Activated T-cell treated with anti-CD3 and anti-CD28 coated beads, Interleukin-2, amount 50 U/mL, for 4 hours (primary cell): ENCODE results near the gene LARGE1. TPM values are rescaled to one million over a fixed set of nuclear protein-coding genes. Genes with fewer than 3 reads are reported as not detected.
A peak's percentile ranks its signal among the peaks of the same experiment; 100 is the strongest.

Experiments used
- ATAC-seq, 2 donors: fragments of 200-7000 bp; cut with Tn5 transposase; one replicate each; pipeline ENCODE4 v1.10.0; 2021
- DNase-seq: peaks from one replicate; pipeline ENCODE4 v3.0.0-alpha.2; 2020
- H3K27me3 Mint-ChIP-seq: one replicate; pipeline ENCODE4 v1.8.0; 2021; ENCODE audit warnings: low read depth, mixed read lengths
- H3K36me3 Mint-ChIP-seq: one replicate; pipeline ENCODE4 v1.8.0; 2022; ENCODE audit warnings: mixed read lengths; ENCODE audit not compliant: insufficient read depth
- H3K4me1 Mint-ChIP-seq: one replicate; pipeline ENCODE4 v1.8.0; 2021; ENCODE audit warnings: low read depth, mixed read lengths
- H3K4me3 Mint-ChIP-seq: one replicate; pipeline ENCODE4 v1.8.0; 2021; ENCODE audit warnings: mild to moderate bottlenecking, moderate library complexity, mixed read lengths
- H3K9me3 Mint-ChIP-seq: one replicate; pipeline ENCODE4 v1.8.0; 2021; ENCODE audit warnings: mixed read lengths
- total RNA-seq, 3 donors: library from RNA; stranded (reverse); gene quantifications; one replicate each; pipeline ENCODE4 v1.2.1, GENCODE V29; 2021

LARGE1 gene
- total RNA-seq, 3 donors from 2014 or later, result 0.73 to 2.2 (median 1.0) TPM

GRCh38 chr22:33272871-33273270, 647.4 kb downstream of the LARGE1 start:
- no peaks in the 10 kb centered on the region for H3K27me3 Mint-ChIP-seq
- H3K4me1 Mint-ChIP-seq, result no peaks in the 10 kb centered on the region
- H3K9me3 Mint-ChIP-seq, result no peaks in the 10 kb centered on the region
- no peaks in the 10 kb centered on the region for H3K36me3 Mint-ChIP-seq
- H3K4me3 Mint-ChIP-seq, result no peak overlapping the region
- DNase-seq (no peak), ATAC-seq (no peak)

- Mint-ChIP-seq H3K4me3 (no peak overlapping the region), H3K9me3 (no peaks in the 10 kb centered on the region), H3K4me1 (no peaks in the 10 kb centered on the region), H3K27me3 (no peaks in the 10 kb centered on the region), H3K36me3 (no peaks in the 10 kb centered on the region)
- no peak for ATAC-seq
- DNase-seq, result no peak
These were observed 648.1 kb downstream of the LARGE1 start for GRCh38 chr22:33272180-33272579.

- Mint-ChIP-seq H3K4me1 (no peaks in the 10 kb centered on the region), H3K36me3 (no peaks in the 10 kb centered on the region), H3K27me3 (no peaks in the 10 kb centered on the region), H3K9me3 (no peaks in the 10 kb centered on the region), H3K4me3 (no peak overlapping the region)
- DNase-seq (no peak), ATAC-seq (no peak)
These were observed 648.7 kb downstream of the LARGE1 start for GRCh38 chr22:33271390-33272161.

- ATAC-seq, result no peak
- no peaks in the 10 kb centered on the region for H3K27me3 Mint-ChIP-seq
- H3K36me3 Mint-ChIP-seq, result no peaks in the 10 kb centered on the region
- no peak for DNase-seq
- no peaks in the 10 kb centered on the region for H3K9me3 Mint-ChIP-seq
- H3K4me3 Mint-ChIP-seq, result no peak overlapping the region
- H3K4me1 Mint-ChIP-seq, result no peaks in the 10 kb centered on the region
These were observed 649.7 kb downstream of the LARGE1 start for GRCh38 chr22:33270596-33270995.

- no peaks in the 10 kb centered on the region for H3K4me1 Mint-ChIP-seq
- H3K9me3 Mint-ChIP-seq, result no peaks in the 10 kb centered on the region
- no peak for DNase-seq
- no peak for ATAC-seq
- peaks cover 6% of the 10 kb centered on the region for H3K27me3 Mint-ChIP-seq
- no peaks in the 10 kb centered on the region for H3K36me3 Mint-ChIP-seq
- H3K4me3 Mint-ChIP-seq, result no peak overlapping the region
These were observed 658.6 kb downstream of the LARGE1 start for GRCh38 chr22:33261699-33262098.

- no peak for ATAC-seq
- H3K4me1 Mint-ChIP-seq, result no peaks in the 10 kb centered on the region
These were observed 659.8 kb downstream of the LARGE1 start for GRCh38 chr22:33260498-33260897.

GRCh38 chr22:33255791-33256190, 664.5 kb downstream of the LARGE1 start:
- no peaks in the 10 kb centered on the region for H3K36me3 Mint-ChIP-seq
- no peaks in the 10 kb centered on the region for H3K9me3 Mint-ChIP-seq
- no peaks in the 10 kb centered on the region for H3K4me1 Mint-ChIP-seq
- H3K27me3 Mint-ChIP-seq, result peaks cover 3% of the 10 kb centered on the region
- no peak overlapping the region for H3K4me3 Mint-ChIP-seq
- no peak for ATAC-seq
- DNase-seq, result no peak

More at GRCh38 chr22:33260498-33260897, 659.8 kb downstream of the LARGE1 start:
- peaks cover 6% of the 10 kb centered on the region for H3K27me3 Mint-ChIP-seq
- H3K9me3 Mint-ChIP-seq, result no peaks in the 10 kb centered on the region
- DNase-seq, result no peak
- no peaks in the 10 kb centered on the region for H3K36me3 Mint-ChIP-seq
- H3K4me3 Mint-ChIP-seq, result no peak overlapping the region

GRCh38 chr22:33248948-33249347, 671.3 kb downstream of the LARGE1 start:
- DNase-seq, result no peak
- no peaks in the 10 kb centered on the region for H3K36me3 Mint-ChIP-seq
- H3K27me3 Mint-ChIP-seq, result no peaks in the 10 kb centered on the region
- no peak for ATAC-seq
- H3K9me3 Mint-ChIP-seq, result peaks cover 7% of the 10 kb centered on the region
- no peak overlapping the region for H3K4me3 Mint-ChIP-seq
- no peaks in the 10 kb centered on the region for H3K4me1 Mint-ChIP-seq

GRCh38 chr22:33247758-33248157, 672.5 kb downstream of the LARGE1 start:
- Mint-ChIP-seq H3K36me3 (no peaks in the 10 kb centered on the region), H3K9me3 (peaks cover 7% of the 10 kb centered on the region), H3K27me3 (no peaks in the 10 kb centered on the region), H3K4me1 (no peaks in the 10 kb centered on the region), H3K4me3 (no peak overlapping the region)
- ATAC-seq, result peak in 1 of 2 donors; percentile 27
- DNase-seq, result no peak

- no peak for ATAC-seq
- H3K4me3 Mint-ChIP-seq, result no peak overlapping the region
These were observed 678.2 kb downstream of the LARGE1 start for GRCh38 chr22:33242078-33242477.

GRCh38 chr22:33240888-33241475, 679.3 kb downstream of the LARGE1 start:
- Mint-ChIP-seq H3K9me3 (peaks cover 4% of the 10 kb centered on the region), H3K4me3 (no peak overlapping the region), H3K4me1 (no peaks in the 10 kb centered on the region), H3K27me3 (no peaks in the 10 kb centered on the region), H3K36me3 (no peaks in the 10 kb centered on the region)
- no peak for DNase-seq
- no peak for ATAC-seq

More at GRCh38 chr22:33242078-33242477, 678.2 kb downstream of the LARGE1 start:
- no peak for DNase-seq
- H3K4me1 Mint-ChIP-seq, result no peaks in the 10 kb centered on the region
- H3K27me3 Mint-ChIP-seq, result no peaks in the 10 kb centered on the region
- H3K9me3 Mint-ChIP-seq, result peaks cover 4% of the 10 kb centered on the region
- H3K36me3 Mint-ChIP-seq, result no peaks in the 10 kb centered on the region

- Mint-ChIP-seq H3K4me3 (no peak overlapping the region), H3K9me3 (peaks cover 32% of the 10 kb centered on the region), H3K4me1 (no peaks in the 10 kb centered on the region), H3K36me3 (no peaks in the 10 kb centered on the region), H3K27me3 (no peaks in the 10 kb centered on the region)
- ATAC-seq (no peak), DNase-seq (no peak)
These were observed 688.2 kb downstream of the LARGE1 start for GRCh38 chr22:33232071-33232470.

GRCh38 chr22:33227791-33228190, 692.5 kb downstream of the LARGE1 start:
- H3K36me3 Mint-ChIP-seq, result no peaks in the 10 kb centered on the region
- H3K4me3 Mint-ChIP-seq, result no peak overlapping the region
- H3K27me3 Mint-ChIP-seq, result no peaks in the 10 kb centered on the region
- DNase-seq, result no peak
- no peaks in the 10 kb centered on the region for H3K4me1 Mint-ChIP-seq
- H3K9me3 Mint-ChIP-seq, result peaks cover 36% of the 10 kb centered on the region
- no peak for ATAC-seq

- ATAC-seq, result no peak
- H3K4me3 Mint-ChIP-seq, result no peak overlapping the region
- H3K36me3 Mint-ChIP-seq, result no peaks in the 10 kb centered on the region
- H3K9me3 Mint-ChIP-seq, result peaks cover 20% of the 10 kb centered on the region
- no peak for DNase-seq
- H3K27me3 Mint-ChIP-seq, result peaks cover 3% of the 10 kb centered on the region
- no peaks in the 10 kb centered on the region for H3K4me1 Mint-ChIP-seq
These were observed 695.4 kb downstream of the LARGE1 start for GRCh38 chr22:33224841-33225240.
